HFF-Myc (cell line): Measurements from ENCODE around the gene EXT2.

Experiments
- DNase-seq: peaks from one replicate; pipeline ENCODE4 v3.0.0-alpha.2; 2011; ENCODE audit warnings: low read depth; ENCODE audit errors: extremely low read depth
- H3K4me3 ChIP-seq: replicated peaks from 2 replicates; pipeline ENCODE4 v1.5.1; 2011; ENCODE audit warnings: low read depth, mild to moderate bottlenecking, control low read depth, low read length
- CTCF ChIP-seq: IDR thresholded peaks from 2 replicates; pipeline ENCODE4 v1.5.1; 2012; ENCODE audit warnings: mild to moderate bottlenecking, low read depth, low read length, control low read depth; ENCODE audit errors: missing control alignments

Gene EXT2

GRCh38 chr11:44143987-44144909 is 48.8 kb downstream of the EXT2 start:
- TF ChIP-seq CTCF = no peak

GRCh38 chr11:44145011-44145775 is 49.7 kb downstream of the EXT2 start:
- no peak for DNase-seq
- H3K4me3 ChIP-seq = no peak overlapping the region
- no peak for TF ChIP-seq CTCF

More at GRCh38 chr11:44143987-44144909, 48.8 kb downstream of the EXT2 start:
- DNase-seq = no peak
- no peak overlapping the region for H3K4me3 ChIP-seq

DNA sequence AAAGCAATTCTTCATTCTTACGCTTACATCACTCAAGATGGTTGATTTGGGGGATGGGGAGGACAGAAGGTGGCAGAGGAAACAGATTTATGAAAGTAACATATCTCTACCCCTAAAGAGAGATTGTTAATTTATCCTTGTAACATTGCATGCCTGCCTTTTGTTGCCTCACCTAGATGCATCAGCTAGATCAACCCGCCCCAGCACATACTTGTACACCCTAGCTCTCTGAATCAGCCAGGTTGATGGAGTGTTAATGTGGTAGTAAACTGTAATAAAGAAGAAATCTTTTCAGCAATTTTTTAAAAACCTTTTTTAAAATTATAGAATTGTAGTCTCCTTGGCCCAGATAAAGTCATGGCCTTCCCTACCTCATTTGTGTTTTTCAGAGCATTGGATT is 51.5 kb downstream of the EXT2 start:
- no peak for TF ChIP-seq CTCF
- no peak overlapping the region for H3K4me3 ChIP-seq
- no peak for DNase-seq

DNA sequence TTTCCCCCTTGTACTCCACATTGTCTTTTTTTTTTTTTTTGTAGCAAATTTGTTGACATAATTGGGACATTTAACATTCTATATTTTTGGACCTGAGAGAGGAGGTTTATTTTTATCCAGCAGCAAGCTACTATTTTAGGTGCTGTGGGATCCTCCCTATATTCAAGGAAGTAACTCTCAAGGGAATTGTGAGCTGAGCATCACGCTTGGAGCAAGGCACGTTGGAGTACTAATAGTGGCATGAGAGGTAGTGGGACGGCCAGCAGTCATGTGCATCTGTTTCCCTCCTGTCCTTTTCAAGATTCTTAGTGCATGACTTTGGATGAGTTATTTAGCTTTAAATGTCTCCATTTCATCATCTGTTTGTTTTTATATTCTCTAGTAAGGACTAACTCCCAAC is 52.3 kb downstream of the EXT2 start:
- H3K4me3 ChIP-seq = no peak overlapping the region
- DNase-seq = no peak
- TF ChIP-seq CTCF = no peak

DNA sequence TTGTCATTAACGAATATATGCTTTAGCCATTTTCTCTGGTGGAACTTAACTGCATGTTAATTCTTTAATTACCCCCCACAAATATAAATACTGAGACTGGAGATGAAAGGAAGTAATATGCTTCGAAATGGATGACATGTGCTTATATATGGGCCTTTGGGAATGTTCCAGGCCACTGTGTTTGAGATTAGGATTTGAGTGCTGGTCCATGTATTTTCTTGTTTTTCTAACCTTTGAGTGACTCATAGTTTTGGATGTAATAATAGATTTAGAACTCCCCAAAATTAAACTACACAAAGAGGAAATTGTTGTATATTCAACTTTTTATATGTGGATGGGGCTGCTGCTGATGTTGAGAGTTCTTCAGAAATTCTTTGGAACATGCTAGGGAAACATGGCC is 54.2 kb downstream of the EXT2 start:
- TF ChIP-seq CTCF = no peak

GRCh38 chr11:44150401-44150800 is 54.9 kb downstream of the EXT2 start:
- no peak for DNase-seq
- TF ChIP-seq CTCF = no peak
- H3K4me3 ChIP-seq = no peak overlapping the region

More for the DNA sequence above, 54.2 kb downstream of the EXT2 start:
- no peak overlapping the region for H3K4me3 ChIP-seq
- no peak for DNase-seq
